Hematopoietic multipotent progenitor cell treated with erythropoietin and hydrocortisone succinate and interleukin-3 and kit ligand, for 15 days (in vitro differentiated cells): ENCODE measurements around the gene NDST3.

Experiments used
- DNase-seq: peaks from one replicate; pipeline ENCODE4 v3.0.0-alpha.2; 2015; ENCODE audit warnings: low spot score

The NDST3 gene

DNA sequence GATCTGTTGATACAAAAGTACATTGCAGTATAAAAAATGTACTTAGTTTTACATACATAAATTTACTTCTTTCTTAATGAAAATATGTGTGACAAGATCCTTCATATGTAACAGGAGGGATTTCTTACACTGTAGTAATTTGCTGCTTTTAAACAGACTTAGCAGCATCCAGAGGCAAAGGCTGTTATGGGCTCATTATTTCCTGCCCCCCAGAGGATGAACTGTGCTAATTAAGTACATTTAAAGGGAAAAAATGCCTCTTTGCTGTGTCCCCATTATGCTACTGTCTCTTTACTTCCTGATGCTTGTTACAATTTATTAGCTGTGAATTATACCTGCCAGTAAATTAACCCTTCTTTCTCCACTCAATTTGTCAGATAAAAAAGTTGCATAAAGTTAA is 47.1 kb downstream of the NDST3 start:
- no peak for DNase-seq

DNA sequence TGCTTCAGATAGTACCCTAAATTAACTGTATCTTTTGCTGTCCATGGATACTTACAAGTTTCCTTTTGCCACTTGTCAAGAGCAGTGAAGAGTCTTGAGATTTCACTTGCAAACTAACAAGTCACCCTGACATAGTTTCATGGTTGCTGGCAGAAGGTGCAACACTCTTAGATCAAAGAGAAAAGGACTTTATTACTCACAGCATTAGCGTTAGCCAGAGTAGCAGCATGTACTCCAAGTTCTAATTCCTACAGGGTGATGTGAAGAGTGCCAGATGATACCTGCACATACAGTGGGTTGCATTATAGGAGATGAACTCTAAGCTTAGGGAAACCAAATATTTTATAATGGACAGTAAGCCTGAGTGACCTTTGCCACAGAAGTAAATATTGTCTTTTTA is 47.9 kb downstream of the NDST3 start:
- DNase-seq: no peak

DNA sequence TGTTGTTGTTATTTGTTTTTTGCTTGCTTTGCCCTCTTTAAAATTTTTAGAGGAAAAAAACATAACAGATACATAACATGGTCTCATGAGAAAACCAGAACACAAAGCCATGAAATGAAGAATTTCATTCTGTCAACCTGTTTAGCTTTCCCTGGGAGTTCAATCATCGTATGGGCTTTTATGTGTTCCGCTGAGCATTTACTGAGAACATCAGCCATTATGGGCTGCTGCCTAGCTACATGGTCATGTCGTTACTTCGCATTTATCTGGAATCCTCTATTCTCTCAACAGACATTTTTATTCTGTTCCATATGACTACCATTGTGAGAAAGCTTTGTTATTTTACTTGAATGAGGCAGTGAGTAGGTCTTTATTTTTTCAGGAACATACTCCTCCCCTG is 51.4 kb downstream of the NDST3 start:
- no peak for DNase-seq

DNA sequence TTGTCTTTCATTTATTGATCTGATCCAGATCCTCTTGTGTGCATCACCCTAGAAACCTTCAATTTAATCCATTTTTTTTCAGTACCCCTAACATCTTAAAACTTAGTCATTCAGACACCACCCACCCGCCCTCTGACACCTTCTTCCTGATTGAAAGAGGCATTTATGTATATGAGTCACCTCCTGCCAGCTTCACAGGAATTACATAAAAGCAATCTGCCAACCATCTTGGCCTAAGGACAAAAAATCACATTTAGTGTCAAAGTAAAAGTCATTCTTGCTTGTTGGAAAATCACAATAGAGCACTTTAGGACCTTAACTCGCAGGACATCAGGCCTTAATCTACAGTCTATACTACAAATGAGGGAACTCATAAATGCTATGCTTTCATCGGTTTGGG is 52.1 kb downstream of the NDST3 start:
- no peak for DNase-seq

DNA sequence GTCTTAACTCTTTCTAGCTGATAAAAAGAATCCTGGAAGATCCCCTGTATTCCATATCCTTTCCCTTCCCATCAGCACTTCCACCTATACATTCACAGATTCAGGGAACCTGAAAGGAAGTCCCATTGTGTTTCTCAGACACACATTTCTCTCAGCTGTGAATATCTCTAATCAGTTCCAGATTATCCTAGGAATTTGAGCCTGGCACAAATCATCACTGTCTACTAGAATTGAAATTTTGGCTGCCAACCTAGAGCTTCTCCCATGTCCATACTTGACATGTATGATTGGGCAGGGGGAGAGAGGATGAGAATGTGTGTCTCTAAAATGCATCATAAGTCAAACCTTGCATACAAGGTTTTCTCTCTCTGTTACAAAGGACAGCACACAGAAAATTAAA is 53.1 kb downstream of the NDST3 start:
- no peak for DNase-seq

DNA sequence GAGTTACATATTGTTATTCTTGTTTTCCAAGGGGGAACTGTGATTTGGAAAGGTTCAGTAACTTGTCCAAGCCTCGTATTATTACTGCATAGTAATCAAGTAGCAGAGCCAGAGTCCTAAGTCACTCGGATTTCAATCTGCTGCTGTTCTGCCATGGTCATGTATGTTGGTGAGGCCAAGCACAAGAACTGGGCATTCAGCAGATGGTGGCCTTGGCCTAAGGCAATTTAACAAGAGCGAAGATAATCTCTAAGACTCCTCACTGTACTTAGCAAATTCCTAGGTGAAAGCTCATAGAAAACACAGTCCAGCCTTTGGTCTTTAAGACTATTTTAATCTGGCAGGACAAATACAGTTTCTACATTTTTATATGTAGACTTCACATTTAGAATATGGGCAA is 64.8 kb downstream of the NDST3 start:
- DNase-seq: no peak

DNA sequence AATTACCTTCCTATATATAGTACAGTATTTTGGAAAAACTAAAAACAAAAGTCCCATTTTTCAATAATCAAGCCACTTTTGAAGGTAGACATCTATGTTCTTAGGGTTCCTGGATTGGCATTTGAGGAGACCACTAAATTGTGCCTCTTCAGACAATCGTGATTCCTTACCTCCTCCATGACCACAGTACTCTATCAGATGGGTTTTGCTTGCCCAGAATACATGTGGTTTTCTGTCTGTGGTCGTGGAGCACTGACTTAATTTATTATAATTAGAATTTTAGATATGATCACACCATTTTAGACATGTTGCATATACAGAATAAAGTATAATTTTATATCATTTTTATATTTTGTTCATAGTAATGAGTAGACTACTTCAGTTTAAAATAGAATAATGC is 67.9 kb downstream of the NDST3 start:
- no peak for DNase-seq

DNA sequence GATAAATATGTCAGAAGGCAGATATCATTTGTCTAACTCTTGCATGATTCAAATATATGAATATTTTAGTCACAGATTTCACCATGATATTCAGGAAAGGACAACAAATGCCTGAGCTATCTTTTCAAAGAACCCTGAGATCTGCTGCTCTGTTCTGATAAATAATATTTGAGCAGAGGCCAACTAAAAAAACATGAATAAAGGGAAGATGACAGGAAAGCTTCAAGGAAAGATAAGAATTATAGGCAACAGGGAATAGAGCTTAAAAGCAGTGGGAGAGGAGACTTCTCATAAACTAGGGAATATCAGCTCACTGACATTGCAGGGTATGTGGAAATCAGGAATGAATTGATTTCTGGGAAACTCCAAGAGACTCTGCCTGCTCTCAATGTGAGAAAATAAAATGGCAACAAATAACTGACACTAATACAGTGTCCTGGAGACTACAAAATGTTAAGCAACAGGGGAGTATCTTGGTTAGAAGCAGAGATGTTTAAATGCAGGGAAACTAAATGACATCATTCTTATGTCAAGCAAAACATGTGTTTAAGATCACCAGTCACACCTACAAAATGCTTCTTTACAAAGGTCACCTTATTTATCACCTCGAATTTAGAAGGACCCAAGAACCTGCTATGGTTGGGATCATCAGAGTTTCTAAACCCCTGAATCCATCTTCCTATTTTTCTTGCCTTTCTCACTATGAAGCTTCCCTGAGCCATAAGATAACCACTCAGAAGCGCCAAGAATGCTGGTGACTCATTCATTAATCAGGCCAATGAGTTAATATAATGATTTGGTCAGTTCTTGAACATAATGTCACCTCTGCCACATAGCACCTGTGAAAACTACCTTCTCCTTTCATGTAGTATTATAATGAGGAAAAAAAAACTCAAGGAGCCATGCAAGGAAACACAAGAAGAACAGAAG is 78.1 kb downstream of the NDST3 start:
- DNase-seq: no peak

DNA sequence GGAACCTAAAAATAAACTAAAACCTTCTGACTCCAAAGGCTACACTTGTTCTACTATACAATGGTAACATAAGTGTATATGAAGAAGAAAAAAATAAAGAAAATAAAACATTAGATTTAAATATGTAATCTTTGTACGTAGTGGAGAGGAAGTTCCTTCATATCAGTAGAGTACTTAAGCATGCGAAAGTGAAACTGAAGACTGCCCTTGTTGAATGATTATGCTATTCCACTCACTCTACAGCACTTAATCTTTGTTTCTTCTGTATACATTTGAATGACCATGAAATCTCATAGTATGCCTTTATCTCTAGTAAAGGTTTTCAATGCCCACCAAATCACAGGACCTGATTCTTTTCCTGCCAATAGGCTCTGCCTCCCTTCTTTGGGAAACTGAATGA is 78.9 kb downstream of the NDST3 start:
- DNase-seq: no peak

DNA sequence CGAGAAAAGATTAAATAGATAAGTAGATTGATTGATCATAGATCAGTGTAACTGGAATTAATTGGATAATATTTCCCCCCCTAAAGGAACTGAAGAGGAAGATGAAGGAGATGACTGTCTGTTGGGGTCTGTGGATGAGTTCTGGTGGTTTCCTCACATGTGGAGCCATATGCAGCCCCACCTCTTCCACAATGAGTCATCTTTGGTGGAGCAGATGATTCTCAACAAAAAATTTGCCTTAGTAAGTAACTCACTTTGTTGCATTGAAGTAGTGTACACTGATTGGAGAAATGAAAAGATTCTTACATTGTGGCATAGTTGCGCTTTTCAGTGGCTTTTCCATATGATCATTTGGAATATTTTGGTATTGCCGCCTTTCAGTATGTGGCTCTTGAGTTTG is 80.4 kb downstream of the NDST3 start:
- no peak for DNase-seq

DNA sequence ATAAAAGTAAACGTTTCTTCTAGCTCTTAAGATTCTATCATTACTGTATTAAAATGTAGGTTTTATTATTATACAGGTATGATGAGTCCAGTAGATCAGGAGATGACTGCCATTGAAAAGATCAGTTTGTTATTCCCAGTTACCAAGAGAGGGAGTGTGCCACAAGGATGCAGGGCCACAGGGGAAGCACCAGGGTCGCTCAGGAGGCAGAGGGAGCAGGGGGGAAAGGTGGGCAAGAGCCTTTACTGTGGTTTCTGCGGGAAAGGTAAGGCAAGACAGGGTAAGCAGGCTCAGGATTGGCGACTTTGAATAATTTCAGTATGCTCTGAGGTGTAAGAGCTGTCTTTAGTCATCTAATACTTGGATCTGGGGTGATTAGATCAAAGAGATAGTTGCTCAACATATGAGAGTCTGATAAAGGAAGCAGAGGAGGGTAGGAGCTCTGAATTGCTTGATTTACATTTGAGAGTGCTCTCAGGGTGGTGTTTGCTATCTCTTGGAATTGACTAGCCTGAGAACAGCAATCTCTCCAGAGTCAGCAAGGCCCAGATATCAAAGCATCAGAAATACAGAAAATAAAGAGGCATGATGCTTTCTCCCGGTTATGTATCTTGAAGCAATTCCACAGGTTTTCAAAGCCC is 86.0 kb downstream of the NDST3 start:
- DNase-seq: no peak

DNA sequence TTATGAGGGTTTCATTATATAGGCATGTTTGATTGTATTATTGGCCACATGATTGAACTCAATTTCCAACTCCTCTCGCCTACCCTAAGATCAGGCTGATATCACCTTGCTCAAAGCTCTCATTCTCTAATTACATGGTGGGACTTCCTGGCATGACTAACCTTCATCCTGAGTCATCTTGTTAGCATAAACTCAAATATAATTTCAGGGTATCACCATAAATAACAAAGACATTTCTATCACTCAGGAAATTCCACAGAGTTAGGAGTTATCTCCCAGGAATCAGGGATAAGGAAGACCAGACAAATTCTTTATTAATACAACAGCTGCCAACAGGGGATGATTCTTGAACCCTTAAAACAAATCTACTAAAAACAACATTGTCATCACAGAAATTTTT is 90.7 kb downstream of the NDST3 start:
- DNase-seq: no peak

DNA sequence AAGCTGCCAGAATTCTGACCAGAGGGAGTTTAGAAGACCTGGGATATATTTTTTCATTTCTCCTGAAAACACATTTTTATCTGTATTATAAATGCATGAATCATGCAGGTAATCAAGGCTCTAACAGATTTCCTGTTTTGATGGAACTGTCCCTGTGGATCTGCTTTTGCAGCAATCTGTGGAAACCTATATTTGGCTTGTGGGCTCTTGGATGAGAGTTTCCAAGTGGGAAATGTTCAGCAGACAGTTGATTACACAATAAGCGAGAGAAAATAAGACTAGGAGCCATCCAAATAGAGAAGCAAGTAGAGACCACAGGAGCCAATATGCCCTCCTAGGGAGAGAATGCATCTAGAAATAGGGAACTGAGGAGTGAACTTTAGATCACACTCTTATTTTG is 105.0 kb downstream of the NDST3 start:
- DNase-seq: no peak

DNA sequence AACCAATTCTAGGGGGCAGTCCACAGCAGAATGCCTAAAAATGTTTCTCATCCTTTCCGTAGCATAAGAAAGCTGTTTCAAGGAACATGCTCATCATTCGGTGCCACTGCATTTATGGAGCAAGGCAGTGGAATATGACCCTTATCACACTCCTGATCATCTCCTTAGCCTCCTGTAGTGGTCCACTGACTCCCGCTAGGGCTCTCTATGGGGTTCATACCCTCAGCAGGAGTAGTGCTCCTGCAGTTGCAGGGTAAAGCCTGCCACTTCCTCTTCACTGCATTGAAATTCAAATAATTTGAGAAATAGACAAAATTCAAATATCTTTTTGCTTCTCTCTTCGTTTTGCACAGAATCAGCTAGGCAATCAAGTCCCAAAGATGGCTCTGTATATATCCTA is 107.0 kb downstream of the NDST3 start:
- DNase-seq: no peak

DNA sequence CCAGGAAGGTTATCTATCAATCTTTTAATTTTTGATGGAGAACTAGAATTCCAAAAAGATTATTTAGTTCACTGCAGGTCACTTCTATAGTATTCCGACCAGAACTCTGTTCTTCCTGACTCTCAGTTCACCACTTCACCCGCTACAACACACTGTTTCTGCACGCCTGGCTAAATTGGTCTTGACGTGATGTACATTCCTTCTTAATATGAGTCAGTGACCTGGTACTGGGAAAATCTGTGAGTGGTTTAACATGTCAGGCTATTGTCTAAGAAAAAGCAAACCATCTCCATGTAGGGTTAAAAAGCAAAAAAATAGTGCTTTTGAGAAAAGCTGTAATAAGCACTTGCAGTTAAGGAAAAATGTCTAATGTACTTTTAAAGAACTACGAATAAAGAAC is 120.4 kb downstream of the NDST3 start:
- DNase-seq: no peak

DNA sequence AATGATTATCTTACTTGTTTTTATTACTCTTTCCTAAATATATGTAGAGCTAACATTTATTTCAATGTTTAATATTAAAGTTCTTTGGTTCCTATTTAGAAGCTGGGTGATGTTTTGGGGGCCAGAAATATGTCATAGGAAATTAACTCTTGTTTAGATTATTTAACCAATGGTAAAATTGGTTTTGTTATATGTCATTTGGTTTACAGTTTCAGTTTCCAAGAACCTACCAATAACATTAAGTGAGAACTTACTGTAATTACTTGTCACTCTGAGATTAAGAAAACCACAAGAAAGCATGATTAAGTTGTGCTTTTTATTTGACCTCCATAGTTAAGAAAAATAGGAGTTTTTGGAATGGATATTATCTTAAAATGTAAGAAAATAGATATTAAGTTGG is 121.2 kb downstream of the NDST3 start:
- no peak for DNase-seq

DNA sequence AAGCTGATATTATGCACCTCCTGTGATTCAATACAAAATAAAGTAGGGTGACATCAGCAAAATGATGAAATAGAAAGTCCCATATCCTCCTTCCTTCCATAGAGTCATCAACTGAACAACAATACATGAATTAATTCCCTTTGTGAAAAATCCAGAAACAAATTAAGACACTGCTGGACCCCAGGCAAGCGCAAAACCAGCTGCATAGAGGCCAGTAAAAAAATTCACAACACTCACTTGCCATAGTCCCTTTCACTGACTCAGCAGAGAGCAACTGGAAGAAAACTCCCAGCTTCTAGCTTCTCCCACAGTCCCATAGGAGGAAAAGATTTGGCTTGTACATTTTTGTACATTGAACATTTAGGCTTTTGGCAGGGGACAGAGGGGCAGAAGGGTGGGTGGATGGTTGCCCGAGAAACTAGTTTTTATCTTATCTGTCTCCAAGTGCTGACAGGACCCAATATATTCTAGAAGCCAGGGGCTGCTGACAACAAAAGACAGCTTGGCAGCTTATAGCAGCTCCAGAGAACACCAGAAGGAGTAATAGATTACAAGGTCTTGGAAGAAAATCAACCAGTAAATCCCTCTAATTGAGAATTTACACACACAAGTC is 124.6 kb downstream of the NDST3 start:
- DNase-seq: no peak

DNA sequence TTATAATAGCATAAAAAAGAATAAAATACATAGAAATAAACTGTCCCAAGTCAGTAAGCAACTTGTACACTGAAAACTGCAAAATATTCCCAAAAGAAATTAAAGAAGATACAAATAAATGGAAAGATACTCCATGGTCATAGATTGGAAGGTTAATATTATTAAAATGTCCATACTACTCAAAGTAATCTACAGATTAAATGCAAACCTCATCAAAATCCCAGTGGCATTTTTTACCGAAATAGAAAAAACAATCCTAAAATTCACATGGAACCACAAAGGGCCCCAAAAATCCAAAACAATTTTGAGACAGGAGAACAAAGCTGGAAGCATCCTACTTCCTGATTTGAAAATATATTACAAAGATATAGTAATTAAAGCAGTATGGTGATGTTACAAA is 133.0 kb downstream of the NDST3 start:
- no peak for DNase-seq

DNA sequence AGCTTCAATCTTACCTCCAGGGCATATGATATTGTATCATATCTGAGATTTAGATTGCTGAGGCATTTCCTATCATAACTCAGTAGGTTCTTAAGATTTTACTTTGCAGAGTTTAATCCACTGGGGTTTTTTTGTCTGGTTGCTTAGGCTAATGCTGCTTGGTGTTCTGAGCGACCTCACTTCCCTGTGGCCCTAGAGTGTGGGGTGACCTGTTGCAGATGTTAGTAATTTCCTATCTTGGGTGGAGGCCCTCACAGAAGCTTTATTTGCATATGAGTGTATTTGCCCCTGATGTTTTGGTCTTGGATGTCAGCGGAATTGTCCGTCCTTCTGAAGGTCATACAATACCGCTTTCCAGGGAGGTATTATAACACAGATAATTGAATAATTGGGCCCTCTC is 137.1 kb downstream of the NDST3 start:
- DNase-seq: no peak

DNA sequence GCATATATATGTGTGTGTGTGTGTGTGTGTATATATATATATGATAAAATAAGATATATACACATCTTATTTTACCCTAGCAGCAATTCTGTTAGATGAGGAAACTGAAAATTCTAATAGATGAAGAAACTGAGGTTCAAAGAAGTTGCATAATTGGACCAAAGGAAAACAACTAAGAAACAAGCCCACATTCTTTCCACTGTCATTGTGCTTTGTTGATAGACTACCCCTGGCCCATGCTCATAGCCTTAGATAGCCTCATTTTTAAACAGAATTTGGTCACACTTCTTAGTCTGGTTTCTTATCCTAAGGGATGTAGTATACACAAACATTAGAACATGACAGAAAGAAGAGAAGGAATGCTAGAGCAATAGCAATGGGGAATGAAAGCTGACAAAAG is 138.8 kb downstream of the NDST3 start:
- DNase-seq: no peak

DNA sequence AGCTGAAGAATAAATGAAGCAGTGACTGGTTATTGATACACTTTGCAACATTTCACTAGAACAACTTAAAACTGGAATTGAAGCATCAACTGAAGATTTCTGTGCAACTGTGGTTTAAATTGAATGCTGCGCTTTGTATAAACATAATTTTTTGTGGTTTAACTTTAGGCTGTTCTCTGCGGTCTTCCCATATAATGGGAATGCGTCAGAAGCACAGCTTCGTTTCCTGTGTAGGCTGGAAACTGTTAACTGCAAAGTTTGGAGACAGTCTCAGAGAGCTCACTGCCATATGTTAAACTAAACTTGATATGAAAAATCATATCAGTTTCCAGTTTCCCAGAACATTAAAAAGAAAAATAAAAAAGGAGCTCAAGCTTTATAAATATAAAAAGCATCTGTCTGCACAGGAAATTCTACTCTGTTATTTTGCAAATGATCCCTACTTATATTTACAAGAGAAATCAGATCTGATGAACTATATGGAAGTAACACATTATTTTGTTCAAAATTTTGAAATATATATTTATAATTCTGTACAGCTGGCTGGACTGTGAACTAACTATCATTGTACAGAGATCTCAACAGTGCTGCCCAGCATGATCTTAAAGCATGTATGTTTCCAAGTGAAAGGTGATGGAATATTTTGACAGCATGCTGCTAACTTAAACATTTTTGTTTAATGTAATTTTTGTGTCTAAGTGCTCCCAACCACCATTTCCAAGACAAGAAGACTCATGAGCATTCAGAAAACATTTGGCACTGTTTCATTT is 139.9 kb downstream of the NDST3 start:
- no peak for DNase-seq

DNA sequence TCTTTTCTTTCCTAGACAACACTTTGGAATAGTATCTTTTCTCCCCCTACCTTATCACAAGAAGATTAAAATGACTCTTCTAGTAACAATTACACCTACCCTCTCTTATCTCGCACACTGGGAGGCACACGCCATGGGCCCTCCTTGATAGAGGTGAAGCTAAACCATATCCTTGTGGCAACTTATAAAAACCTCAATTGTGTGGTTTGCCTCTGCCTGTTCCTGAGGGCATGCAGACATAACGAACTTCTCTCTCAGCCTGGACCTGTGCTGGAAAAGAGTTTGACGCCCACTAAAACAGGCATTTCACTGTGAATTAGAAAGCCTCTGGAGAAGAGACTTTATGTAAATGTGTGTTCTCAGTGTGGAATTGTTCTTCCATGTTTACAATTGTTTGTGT is 141.2 kb downstream of the NDST3 start:
- no peak for DNase-seq

DNA sequence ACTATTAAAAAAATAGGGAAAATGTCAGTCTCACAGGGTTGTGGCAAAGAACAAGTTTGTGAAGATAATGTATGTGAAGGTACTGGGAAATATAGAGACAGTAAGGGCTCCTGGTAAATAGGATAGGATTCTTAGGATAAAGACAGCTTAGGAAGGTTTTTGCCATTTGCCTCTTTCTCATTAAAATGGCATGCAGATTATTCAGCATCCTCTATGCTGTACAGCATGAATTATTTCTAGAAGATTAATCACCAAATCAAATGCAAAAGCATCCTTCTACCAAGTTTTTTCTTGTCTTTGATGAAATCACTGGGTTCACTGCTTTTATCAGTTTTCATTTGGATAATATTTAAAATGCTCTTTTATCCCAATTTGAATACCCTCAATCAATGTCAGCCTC is 142.8 kb downstream of the NDST3 start:
- DNase-seq: no peak
